ENCODE results near the gene ABI3. TPM values are rescaled to one million over a fixed set of nuclear protein-coding genes. Genes with fewer than 3 reads are reported as not detected.

Gene ABI3
- total RNA-seq, 2 donors from 2014 or later = 2.5 to 3.3 TPM

GRCh38 chr17:49224198-49224996 is 13.9 kb downstream of the ABI3 start:
- DNase-seq = no peak
- H3K9me3 ChIP-seq = no peaks in the 10 kb centered on the region

GRCh38 chr17:49224997-49225337 is 14.5 kb downstream of the ABI3 start:
- DNase-seq = no peak
- peaks cover 24% of the 10 kb centered on the region for H3K27me3 ChIP-seq
- peak overlapping the region; percentile 14 for H3K4me3 ChIP-seq
- H3K9me3 ChIP-seq = no peaks in the 10 kb centered on the region
- H3K36me3 ChIP-seq = no peaks in the 10 kb centered on the region
- no peak for TF ChIP-seq CTCF (IDR thresholded peaks at IDR 0.05)
- H3K9ac ChIP-seq (ENCODE audit: low read depth in 2 of 2, low read length in 2 of 2) = peak overlapping the region in 1 of 2 donors; percentile 37
- H3K27ac ChIP-seq = no peak overlapping the region
- intact Hi-C loops (cut with DNase I) = loop anchor here (5.0 kb wide), 1 partner anchor 43 kb away; no protein-coding TSS in a partner anchor
- H3K4me1 ChIP-seq = peaks cover 4% of the 10 kb centered on the region

More at GRCh38 chr17:49224198-49224996, 13.9 kb downstream of the ABI3 start:
- Histone ChIP-seq H3K9ac (ENCODE audit: low read depth in 2 of 2, low read length in 2 of 2) (peak overlapping the region in 1 of 2 donors; percentile 37), H3K4me1 (peaks cover 4% of the 10 kb centered on the region), H3K4me3 (peak overlapping the region; percentile 14), H3K27ac (no peak overlapping the region), H3K27me3 (peaks cover 20% of the 10 kb centered on the region), H3K36me3 (no peaks in the 10 kb centered on the region)
- intact Hi-C loops (cut with DNase I) = no loop called here
- no peak for TF ChIP-seq CTCF (IDR thresholded peaks at IDR 0.05)

GRCh38 chr17:49225554-49226236 is 15.2 kb downstream of the ABI3 start:
- Histone ChIP-seq H3K4me1 (peaks cover 9% of the 10 kb centered on the region), H3K9me3 (no peaks in the 10 kb centered on the region), H3K4me3 (no peak overlapping the region), H3K9ac (ENCODE audit: low read depth in 2 of 2, low read length in 2 of 2) (no peak overlapping the region), H3K27ac (no peak overlapping the region), H3K36me3 (no peaks in the 10 kb centered on the region), H3K27me3 (peaks cover 28% of the 10 kb centered on the region)
- intact Hi-C loops (cut with DNase I) = loop anchor here (5.0 kb wide), 1 partner anchor 43 kb away; no protein-coding TSS in a partner anchor
- DNase-seq = no peak
- no peak for TF ChIP-seq CTCF (IDR thresholded peaks at IDR 0.05)

- peaks cover 9% of the 10 kb centered on the region for H3K4me1 ChIP-seq
- no peak for DNase-seq
- H3K4me3 ChIP-seq = no peak overlapping the region
- intact Hi-C loops (cut with DNase I) = loop anchor here (5.0 kb wide), 1 partner anchor 45 kb away; no protein-coding TSS in a partner anchor
- no peak overlapping the region for H3K9ac ChIP-seq (ENCODE audit: low read depth in 2 of 2, low read length in 2 of 2)
- H3K36me3 ChIP-seq = no peaks in the 10 kb centered on the region
- TF ChIP-seq CTCF (IDR thresholded peaks at IDR 0.05) = no peak
- H3K9me3 ChIP-seq = no peaks in the 10 kb centered on the region
- H3K27me3 ChIP-seq = peaks cover 28% of the 10 kb centered on the region
- no peak overlapping the region for H3K27ac ChIP-seq
Observed at GRCh38 chr17:49226771-49227435, 16.4 kb downstream of the ABI3 start.
